Smooth muscle cell (in vitro differentiated cells): ENCODE data around the gene USP38. TPM values are rescaled to one million over a fixed set of nuclear protein-coding genes. Genes with fewer than 3 reads are reported as not detected.

Experiments
- DNase-seq: peaks from one replicate; lab custom pipeline; 2025; ENCODE audit not compliant: unreplicated experiment; lab: John Stamatoyannopoulos, UW
- H2AFZ ChIP-seq: fragments of 200-600 bp; sonication (generic); 2 replicates; pipeline ENCODE4 v1.6.0; 2016; ENCODE audit warnings: antibody characterized with exemption, low read depth, mild to moderate bottlenecking
- H3F3A ChIP-seq: fragments of 200-600 bp; sonication (generic); 2 replicates; pipeline ENCODE4 v1.6.0; 2017; ENCODE audit warnings: antibody characterized with exemption, low read depth
- H3K27ac ChIP-seq: fragments of 200-600 bp; sonication (generic); 2 replicates; pipeline ENCODE4 v1.5.1; 2016; ENCODE audit warnings: low read depth, mild to moderate bottlenecking
- H3K27me3 ChIP-seq: fragments of 200-600 bp; sonication (generic); 2 replicates; pipeline ENCODE4 v1.6.1; 2016; ENCODE audit warnings: low read depth, mild to moderate bottlenecking
- H3K36me3 ChIP-seq: fragments of 200-600 bp; sonication (generic); 2 replicates; pipeline ENCODE4 v1.5.1; 2016; ENCODE audit warnings: low read depth
- H3K4me1 ChIP-seq: fragments of 200-600 bp; sonication (generic); 2 replicates; pipeline ENCODE4 v1.5.1; 2016; ENCODE audit warnings: low read depth
- H3K4me2 ChIP-seq: fragments of 200-600 bp; sonication (generic); 2 replicates; pipeline ENCODE4 v1.6.0; 2016; ENCODE audit warnings: mild to moderate bottlenecking
- H3K4me3 ChIP-seq: fragments of 200-600 bp; sonication (generic); 2 replicates; pipeline ENCODE4 v1.5.1; 2016; ENCODE audit warnings: mild to moderate bottlenecking
- H3K79me2 ChIP-seq: fragments of 200-600 bp; sonication (generic); 2 replicates; pipeline ENCODE4 v1.6.0; 2016; ENCODE audit warnings: low read depth, mild to moderate bottlenecking
- H3K9ac ChIP-seq: fragments of 200-600 bp; sonication (generic); 2 replicates; pipeline ENCODE4 v1.6.0; 2016; ENCODE audit warnings: low read depth
- H3K9me3 ChIP-seq: fragments of 200-600 bp; sonication (generic); replicated peaks from 2 replicates; pipeline ENCODE4 v1.5.1; 2016; ENCODE audit warnings: low read depth
- H4K20me1 ChIP-seq: fragments of 200-600 bp; sonication (generic); 2 replicates; pipeline ENCODE4 v1.6.0; 2016; ENCODE audit warnings: low read depth
- CTCF ChIP-seq: fragments of 200-600 bp; sonication (generic); IDR thresholded peaks from 2 replicates; pipeline ENCODE4 v1.5.1; 2017; ENCODE audit warnings: borderline replicate concordance, mild to moderate bottlenecking, antibody characterized with exemption; ENCODE audit not compliant: insufficient read depth, poor library complexity, severe bottlenecking
- WGBS: methylation state at CpG from one replicate; pipeline ENCODE4 v1.1.7; 2016; ENCODE audit warnings: low lambda C conversion rate; 5-methylcytosine and 5-hydroxymethylcytosine counted together
- polyA plus RNA-seq: library from polyadenylated mRNA; unstranded; fragments of >200 nt; fragmentation: Nextera tagmentation; extraction: Ambion mirVana; gene quantifications from 2 replicates; pipeline ENCODE4 v1.2.1, GENCODE V29; 2016
- total RNA-seq: library from RNA; depleted of rRNA; stranded (reverse); fragments of >200 nt; gene quantifications from 2 replicates; pipeline ENCODE4 v1.2.3, GENCODE V29; 2014

USP38 gene
- total and polyA plus RNA-seq, 2 experiments from 2014 or later, result 8.3 to 23.0 TPM

- H3K79me2 ChIP-seq, result no peaks in the 10 kb centered on the region
- H3K9me3 ChIP-seq, result no peaks in the 10 kb centered on the region
- H3K4me1 ChIP-seq, result no peaks in the 10 kb centered on the region
- H2AFZ ChIP-seq, result no peak overlapping the region
- no peak overlapping the region for H3K27ac ChIP-seq
- no peak overlapping the region for H3K4me3 ChIP-seq
- no peak overlapping the region for H3K4me2 ChIP-seq
- no peak for DNase-seq
- H3F3A ChIP-seq, result no peaks in the 10 kb centered on the region
- no peak overlapping the region for H3K9ac ChIP-seq
- no peaks in the 10 kb centered on the region for H3K27me3 ChIP-seq
- TF ChIP-seq CTCF, result no peak
- no peaks in the 10 kb centered on the region for H4K20me1 ChIP-seq
- WGBS, result 60% methylated on average over 1 of the region's 1 CpG
- H3K36me3 ChIP-seq, result no peaks in the 10 kb centered on the region
Measured at GRCh38 chr4:143251779-143252178, 67.1 kb downstream of the USP38 start.

- WGBS, result 96% methylated on average over 3 of the region's 3 CpGs
- TF ChIP-seq CTCF, result no peak
- Histone ChIP-seq H3K79me2 (no peaks in the 10 kb centered on the region), H3K4me3 (no peak overlapping the region), H3K27ac (no peak overlapping the region), H3K36me3 (no peaks in the 10 kb centered on the region), H3K4me2 (no peak overlapping the region), H4K20me1 (no peaks in the 10 kb centered on the region), H3K27me3 (no peaks in the 10 kb centered on the region), H3K4me1 (no peaks in the 10 kb centered on the region), H3F3A (no peaks in the 10 kb centered on the region), H2AFZ (no peak overlapping the region), H3K9me3 (no peaks in the 10 kb centered on the region), H3K9ac (no peak overlapping the region)
- no peak for DNase-seq
Measured at GRCh38 chr4:143252478-143252877, 67.8 kb downstream of the USP38 start.

- Histone ChIP-seq H3K79me2 (no peaks in the 10 kb centered on the region), H3K4me1 (no peaks in the 10 kb centered on the region), H3K36me3 (no peaks in the 10 kb centered on the region), H3F3A (no peaks in the 10 kb centered on the region), H3K27ac (no peak overlapping the region), H2AFZ (no peak overlapping the region), H3K27me3 (no peaks in the 10 kb centered on the region), H3K9me3 (no peaks in the 10 kb centered on the region), H4K20me1 (no peaks in the 10 kb centered on the region), H3K4me3 (no peak overlapping the region), H3K4me2 (no peak overlapping the region), H3K9ac (no peak overlapping the region)
- DNase-seq, result no peak
- TF ChIP-seq CTCF, result no peak
- WGBS, result 76% methylated on average over 2 of the region's 2 CpGs
Measured at GRCh38 chr4:143253166-143253565, 68.4 kb downstream of the USP38 start.

- no peak for DNase-seq
- no peaks in the 10 kb centered on the region for H3K27me3 ChIP-seq
- H3K27ac ChIP-seq, result no peak overlapping the region
- no peak overlapping the region for H3K9ac ChIP-seq
- H3K4me3 ChIP-seq, result no peak overlapping the region
- no peak overlapping the region for H3K4me2 ChIP-seq
- no peaks in the 10 kb centered on the region for H4K20me1 ChIP-seq
- H3K9me3 ChIP-seq, result no peaks in the 10 kb centered on the region
- H3K4me1 ChIP-seq, result no peaks in the 10 kb centered on the region
- no peak overlapping the region for H2AFZ ChIP-seq
- no peak for TF ChIP-seq CTCF
- no peaks in the 10 kb centered on the region for H3K79me2 ChIP-seq
- no peaks in the 10 kb centered on the region for H3K36me3 ChIP-seq
- H3F3A ChIP-seq, result no peaks in the 10 kb centered on the region
- 89% methylated on average over 5 of the region's 5 CpGs for WGBS
Measured at GRCh38 chr4:143254491-143255226, 69.9 kb downstream of the USP38 start.
